Lung microvascular endothelial cell (primary cell): Measurements from ENCODE around the gene CYB561. TPM values are rescaled to one million over a fixed set of nuclear protein-coding genes. Genes with fewer than 3 reads are reported as not detected.

Source experiments
- DNase-seq, 2 donors: peaks; one replicate each; pipeline versions ENCODE4 v3.0.0 to v3.0.0-alpha.2; 2010; ENCODE audit warnings: low read depth in 2 of 2
- total RNA-seq: library from RNA; depleted of rRNA; stranded (reverse); fragments of >200 nt; gene quantifications from 2 replicates; pipeline ENCODE4 v1.2.1, GENCODE V29; 2014

The CYB561 gene
- total RNA-seq, 1 donor from 2014 or later, result 7.3 TPM

- no peak for DNase-seq
These were observed 31.9 kb downstream of the CYB561 start for GRCh38 chr17:63414222-63414621.

GRCh38 chr17:63413128-63413527 lies 33.0 kb downstream of the CYB561 start:
- no peak for DNase-seq

GRCh38 chr17:63412234-63412633 lies 33.9 kb downstream of the CYB561 start:
- no peak for DNase-seq

- DNase-seq, result peak in 1 of 2 donors; percentile 65
These were observed 38.3 kb downstream of the CYB561 start for GRCh38 chr17:63407741-63408330.

- peak; percentile 91 to 94 for DNase-seq
These were observed 39.3 kb downstream of the CYB561 start for GRCh38 chr17:63406689-63407330.

- DNase-seq, result peak; percentile 74 to 88
These were observed 40.3 kb downstream of the CYB561 start for GRCh38 chr17:63405741-63406261.

GRCh38 chr17:63405020-63405419 lies 41.1 kb downstream of the CYB561 start:
- DNase-seq, result no peak

GRCh38 chr17:63402431-63403212 lies 43.5 kb downstream of the CYB561 start:
- peak; percentile 43 to 84 for DNase-seq

- peak in 1 of 2 donors; percentile 49 for DNase-seq
These were observed 46.2 kb downstream of the CYB561 start for GRCh38 chr17:63399856-63400255.

- DNase-seq, result peak in 1 of 2 donors; percentile 88
These were observed 46.8 kb downstream of the CYB561 start for GRCh38 chr17:63399316-63399715.

GRCh38 chr17:63398680-63399079 lies 47.4 kb downstream of the CYB561 start:
- no peak for DNase-seq

- no peak for DNase-seq
These were observed 50.9 kb downstream of the CYB561 start for GRCh38 chr17:63395075-63395805.

GRCh38 chr17:63390090-63390489 lies 56.0 kb downstream of the CYB561 start:
- no peak for DNase-seq

GRCh38 chr17:63387656-63388340 lies 58.3 kb downstream of the CYB561 start:
- DNase-seq, result peak in 1 of 2 donors; percentile 66

GRCh38 chr17:63382826-63383225 lies 63.3 kb downstream of the CYB561 start:
- no peak for DNase-seq

Other genes starting within 250 kb of the CYB561 start
- 21.4 and 80.6 TPM in 2 replicates for gene ACE, start 30.8 kb upstream of the CYB561 start, total RNA-seq
- gene KCNH6, start 77.1 kb upstream of the CYB561 start, total RNA-seq, result under 0.01 and 0.20 TPM in 2 replicates
- 21.8 and 29.8 TPM in 2 replicates for gene DCAF7, start 104.2 kb upstream of the CYB561 start, total RNA-seq
- 13.3 and 14.6 TPM in 2 replicates for gene TACO1, start 154.6 kb upstream of the CYB561 start, total RNA-seq
- gene MAP3K3, start 176.1 kb upstream of the CYB561 start, total RNA-seq, result 74.8 and 108 TPM in 2 replicates